IgD-negative memory B cell (primary cell): ENCODE measurements around the gene MAPT. TPM values are rescaled to one million over a fixed set of nuclear protein-coding genes. Genes with fewer than 3 reads are reported as not detected.

ENCODE experiments used
- polyA plus RNA-seq: library from polyadenylated mRNA; unstranded; fragments of 300-500 nt; fragmentation: Illumina TruSeq; gene quantifications from one replicate; pipeline ENCODE4 v1.2.3, GENCODE V29; 2021

Gene MAPT
- polyA plus RNA-seq, 1 donor from 2014 or later: not detected

Other genes with a start within 250 kb of the MAPT start
- not detected for gene CRHR1, start 110.2 kb upstream of the MAPT start, polyA plus RNA-seq
- gene SPPL2C, start 49.7 kb upstream of the MAPT start, polyA plus RNA-seq: not detected
- gene STH, start 104.7 kb downstream of the MAPT start, polyA plus RNA-seq: not detected